ENCODE results near the gene BOK. TPM values are rescaled to one million over a fixed set of nuclear protein-coding genes. Genes with fewer than 3 reads are reported as not detected.

The BOK gene
- total and polyA plus RNA-seq, 9 of the 15 experiments (the other 6 are each of a cell fraction or from before 2014, with no cell fraction given) = 0.03 to 3.3 (median 2.0) TPM; not detected in 1

DNA sequence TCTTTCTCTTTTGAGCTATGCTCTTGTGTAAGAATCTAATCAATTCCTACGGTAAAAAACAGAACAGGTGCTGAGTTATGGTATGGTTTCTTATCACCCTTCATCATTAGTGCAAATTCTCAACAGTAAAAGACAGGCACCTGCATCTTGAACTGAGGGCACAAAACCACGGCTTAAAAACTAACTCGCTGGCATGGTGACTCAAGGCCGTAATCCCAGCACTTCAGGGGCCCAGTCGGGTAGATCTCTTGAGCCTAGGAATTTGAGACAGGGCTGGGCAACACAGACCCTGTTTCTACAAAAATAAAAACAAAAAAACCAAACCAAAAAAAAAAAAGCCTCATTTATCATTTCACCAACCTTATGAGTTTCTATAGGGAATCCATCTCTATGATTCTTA, 45.1 kb downstream of the BOK start:
- H3K27me3 ChIP-seq (ENCODE audit: control insufficient read depth in 2 of 2, insufficient read depth in 2 of 2, low read length in 2 of 2) = no peaks in the 10 kb centered on the region
- H3K36me3 ChIP-seq (ENCODE audit: control insufficient read depth, insufficient read depth, low read length) = peaks cover 70% of the 10 kb centered on the region; the same call in 2 of the 3 replicates
- no peak overlapping the region for H2AFZ ChIP-seq (ENCODE audit: low read depth, low read length)
- no TSS peak for BruUV-seq (replicated peaks)
- intact Hi-C loops (cut with micrococcal nuclease) = no loop called here
- POLR2A ChIA-PET = no interaction called here
- H3K4me1 ChIP-seq (replicated peaks in 1 of 2; ENCODE audit: control insufficient read depth in 2 of 2, insufficient read depth in 2 of 2, low read length in 2 of 2) = peaks cover 0 to under 1% of the 10 kb centered on the region in 2 experiments; a peak in 1 of 5 replicates
- CTCF ChIA-PET (ENCODE audit: low intra/inter-chr PET ratio) = no interaction called here
- H3K9me3 ChIP-seq (replicated peaks; ENCODE audit: control insufficient read depth, insufficient read depth, low read depth, low read length) = no peaks in the 10 kb centered on the region
- H3K4me3 ChIP-seq = no peak overlapping the region
- FAIRE-seq = no peak
- H4K20me1 ChIP-seq (replicated peaks; ENCODE audit: control insufficient read depth, insufficient read depth, low read length) = no peaks in the 10 kb centered on the region
- WGBS (ENCODE audit: insufficient coverage, low coverage, missing lambda C conversion rate) = 86% methylated on average over 5 of the region's 5 CpGs
- H3K27ac ChIP-seq (ENCODE audit: extremely low read depth, low read depth, low read length) = no peak overlapping the region
- no peak for ATAC-seq
- H3K79me2 ChIP-seq (ENCODE audit: control insufficient read depth, insufficient read depth, low read length) = peaks cover 8% of the 10 kb centered on the region
- H3K9me1 ChIP-seq (ENCODE audit: control insufficient read depth, insufficient read depth, low read length) = no peaks in the 10 kb centered on the region
- no peak for DNase-seq (ENCODE audit: extremely low read depth in 1 of 4, low spot score in 3 of 4)
- in situ Hi-C loops (cut with MboI) = no loop called here
- TF ChIP-seq CBX2 (IDR thresholded peaks at IDR 0.05; ENCODE audit: insufficient read depth, low read length, poor library complexity, severe bottlenecking) (no peak), MECOM (CRISPR knock-in tag; IDR thresholded peaks at IDR 0.05) (no peak), POLR3G (IDR thresholded peaks at IDR 0.05; ENCODE audit: extremely low read depth, insufficient read length, insufficient replicate concordance) (no peak), ZNF778 (CRISPR knock-in tag; IDR thresholded peaks at IDR 0.05) (no peak), TCFL5 (CRISPR knock-in tag; conservative IDR thresholded peaks at IDR 0.05) (no peak), PHF21A (IDR thresholded peaks at IDR 0.05; ENCODE audit: borderline replicate concordance, low read depth) (no peak), GABPB1 (CRISPR knock-in tag; IDR thresholded peaks at IDR 0.05) (no peak), SMARCE1 (IDR thresholded peaks at IDR 0.05) (no peak)
- TF ChIP-seq, protein P1, sequence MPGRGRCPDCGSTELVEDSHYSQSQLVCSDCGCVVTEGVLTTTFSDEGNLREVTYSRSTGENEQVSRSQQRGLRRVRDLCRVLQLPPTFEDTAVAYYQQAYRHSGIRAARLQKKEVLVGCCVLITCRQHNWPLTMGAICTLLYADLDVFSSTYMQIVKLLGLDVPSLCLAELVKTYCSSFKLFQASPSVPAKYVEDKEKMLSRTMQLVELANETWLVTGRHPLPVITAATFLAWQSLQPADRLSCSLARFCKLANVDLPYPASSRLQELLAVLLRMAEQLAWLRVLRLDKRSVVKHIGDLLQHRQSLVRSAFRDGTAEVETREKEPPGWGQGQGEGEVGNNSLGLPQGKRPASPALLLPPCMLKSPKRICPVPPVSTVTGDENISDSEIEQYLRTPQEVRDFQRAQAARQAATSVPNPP (IDR thresholded peaks at IDR 0.05; ENCODE audit: borderline replicate concordance, insufficient read depth, insufficient read length) = no peak
- TF ChIP-seq, protein P2, sequence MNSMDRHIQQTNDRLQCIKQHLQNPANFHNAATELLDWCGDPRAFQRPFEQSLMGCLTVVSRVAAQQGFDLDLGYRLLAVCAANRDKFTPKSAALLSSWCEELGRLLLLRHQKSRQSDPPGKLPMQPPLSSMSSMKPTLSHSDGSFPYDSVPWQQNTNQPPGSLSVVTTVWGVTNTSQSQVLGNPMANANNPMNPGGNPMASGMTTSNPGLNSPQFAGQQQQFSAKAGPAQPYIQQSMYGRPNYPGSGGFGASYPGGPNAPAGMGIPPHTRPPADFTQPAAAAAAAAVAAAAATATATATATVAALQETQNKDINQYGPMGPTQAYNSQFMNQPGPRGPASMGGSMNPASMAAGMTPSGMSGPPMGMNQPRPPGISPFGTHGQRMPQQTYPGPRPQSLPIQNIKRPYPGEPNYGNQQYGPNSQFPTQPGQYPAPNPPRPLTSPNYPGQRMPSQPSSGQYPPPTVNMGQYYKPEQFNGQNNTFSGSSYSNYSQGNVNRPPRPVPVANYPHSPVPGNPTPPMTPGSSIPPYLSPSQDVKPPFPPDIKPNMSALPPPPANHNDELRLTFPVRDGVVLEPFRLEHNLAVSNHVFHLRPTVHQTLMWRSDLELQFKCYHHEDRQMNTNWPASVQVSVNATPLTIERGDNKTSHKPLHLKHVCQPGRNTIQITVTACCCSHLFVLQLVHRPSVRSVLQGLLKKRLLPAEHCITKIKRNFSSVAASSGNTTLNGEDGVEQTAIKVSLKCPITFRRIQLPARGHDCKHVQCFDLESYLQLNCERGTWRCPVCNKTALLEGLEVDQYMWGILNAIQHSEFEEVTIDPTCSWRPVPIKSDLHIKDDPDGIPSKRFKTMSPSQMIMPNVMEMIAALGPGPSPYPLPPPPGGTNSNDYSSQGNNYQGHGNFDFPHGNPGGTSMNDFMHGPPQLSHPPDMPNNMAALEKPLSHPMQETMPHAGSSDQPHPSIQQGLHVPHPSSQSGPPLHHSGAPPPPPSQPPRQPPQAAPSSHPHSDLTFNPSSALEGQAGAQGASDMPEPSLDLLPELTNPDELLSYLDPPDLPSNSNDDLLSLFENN (IDR thresholded peaks at IDR 0.05; ENCODE audit: low read depth in 2 of 2, low read length in 2 of 2) = no peak
- TF ChIP-seq, protein P3, sequence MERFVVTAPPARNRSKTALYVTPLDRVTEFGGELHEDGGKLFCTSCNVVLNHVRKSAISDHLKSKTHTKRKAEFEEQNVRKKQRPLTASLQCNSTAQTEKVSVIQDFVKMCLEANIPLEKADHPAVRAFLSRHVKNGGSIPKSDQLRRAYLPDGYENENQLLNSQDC (CRISPR knock-in tag; IDR thresholded peaks at IDR 0.05) = no peak
- H3K4me2 ChIP-seq (ENCODE audit: insufficient read depth, low read length) = no peak overlapping the region
- no peak overlapping the region for H3K9ac ChIP-seq (ENCODE audit: insufficient read depth in 1 of 2, low read depth in 2 of 2, low read length in 2 of 2)

Data from K562 (cell line).